Pancreas (tissue), 10 donors: ENCODE measurements around the gene FTCD. TPM values are rescaled to one million over a fixed set of nuclear protein-coding genes. Genes with fewer than 3 reads are reported as not detected.

Source experiments
- ATAC-seq, 4 donors: fragments of 200-7000 bp; cut with Tn5 transposase; one replicate each; pipeline versions ENCODE4 v1.8.0 to v1.9.1; 2020; ENCODE audit warnings: mild to moderate bottlenecking in 4 of 4, moderate library complexity in 4 of 4
- DNase-seq, 6 donors: peaks; one replicate each; pipeline ENCODE4 v3.0.0-alpha.2; 2020
- FAIRE-seq: peaks from 2 replicates; lab custom pipeline; 2012; peaks lifted over from hg19 to GRCh38; lab: Jason Lieb, UNC
- H3K27ac ChIP-seq, 4 donors: fragments of 200-600 bp; sonication (generic); 1 replicate in 3 of 4; 2 replicates in 1 of 4; pipeline versions ENCODE4 v1.5.0 to v1.8.0; 2020
- H3K27me3 ChIP-seq, 4 donors: fragments of 200-600 bp; one replicate each; pipeline ENCODE4 v1.8.0; 2021
- H3K36me3 ChIP-seq, 3 donors: fragments of 200-600 bp; sonication (generic) in 1 of 3; one replicate each; pipeline versions ENCODE4 v1.5.0 to v1.8.0; 2020 to 2021
- H3K4me1 ChIP-seq, 3 donors: fragments of 200-600 bp; one replicate each; pipeline ENCODE4 v1.8.0; 2021
- H3K4me3 ChIP-seq, 4 donors: fragments of 200-600 bp; sonication (generic) in 2 of 4; one replicate each; pipeline versions ENCODE4 v1.5.0 to v1.8.0; 2020 to 2021
- H3K9me3 ChIP-seq, 4 donors: fragments of 200-600 bp; one replicate each; pipeline ENCODE4 v1.8.0; 2021
- CTCF ChIP-seq, 4 donors: fragments of 200-600 bp; sonication (generic) in 3 of 4; IDR thresholded peaks; one replicate each; pipeline versions ENCODE4 v1.5.0 to v1.8.0; 2021; ENCODE audit warnings: antibody characterized with exemption in 4 of 4
- WGBS, 2 donors: extraction: QIAGEN DNeasy Blood & Tissue Kit; methylation state at CpG; one replicate each; pipeline ENCODE4 v1.1.7; 2013; 5-methylcytosine and 5-hydroxymethylcytosine counted together
- intact Hi-C, 3 donors: fragments of 100-400 bp; cut with DNase I; formaldehyde crosslinking; loops; one replicate each; pipeline versions ENCODE4 v1.11.1 to v1.14.2; 2022
- polyA plus RNA-seq, 2 donors: library from polyadenylated mRNA; stranded (reverse); fragments of 200-250 nt; gene quantifications; one replicate each; pipeline ENCODE4 v1.2.3, GENCODE V29; 2013
- total RNA-seq, 6 donors: library from RNA; stranded (reverse); fragmentation: NEBNext Ultra II Directional in 4 of 6; extraction: Animal tissue kit (Norgen Biotek cat#: 25700) in 4 of 6; gene quantifications; one replicate each; pipeline versions ENCODE4 v1.2.1 to v1.2.4, GENCODE V29; 2021 to 2023
- donor health status: healthy with polysubstance abuse.
- donor health status: DM: no; HTN: no; CAD: no; lungs with moderate emphysema.
- donor health status: DM: no; HTN: no; CAD: no.
- donor health status: control.
- donor health status: control.
- donor health status: Bipolar disorder and iron deficiency.
- donor health status: DM: yes; HTN: yes; CAD: no.
- donor health status: DM: no; HTN: no; CAD: no.
- donor health status: DM: no; HTN: no; CAD: no.
- donor health status: DM: yes; HTN: yes; CAD: no.

FTCD gene
- total and polyA plus RNA-seq, 8 donors: 0.31 to 14.0 (median 0.54) TPM

GRCh38 chr21:46189959-46190490 is 34.6 kb upstream of the FTCD start:
- DNase-seq (no peak), ATAC-seq (no peak), FAIRE-seq (no peak)
- Histone ChIP-seq H3K36me3 (peaks cover 0 to 16% (median 6%) of the 10 kb centered on the region in 3 donors), H3K9me3 (no peaks in the 10 kb centered on the region), H3K27ac (no peak overlapping the region), H3K27me3 (no peaks in the 10 kb centered on the region), H3K4me1 (no peaks in the 10 kb centered on the region), H3K4me3 (no peak overlapping the region)
- intact Hi-C loops: no loop called here
- no peak for TF ChIP-seq CTCF (IDR thresholded peaks at IDR 0.05)
- 94 to 96% methylated on average over 14 of the region's 14 CpGs for WGBS, 2 donors

GRCh38 chr21:46189213-46189958 is 34.0 kb upstream of the FTCD start:
- no peak overlapping the region for H3K4me3 ChIP-seq
- no peak for TF ChIP-seq CTCF (IDR thresholded peaks at IDR 0.05)
- DNase-seq (peak in 1 of 6 donors; percentile 49), FAIRE-seq (no peak), ATAC-seq (no peak)
- H3K27ac ChIP-seq: no peak overlapping the region
- H3K27me3 ChIP-seq: no peaks in the 10 kb centered on the region
- peaks cover 0 to 9% (median 6%) of the 10 kb centered on the region in 3 donors for H3K36me3 ChIP-seq
- H3K9me3 ChIP-seq: no peaks in the 10 kb centered on the region
- intact Hi-C loops: no loop called here
- no peaks in the 10 kb centered on the region for H3K4me1 ChIP-seq
- 76 to 85% methylated on average over 9 of the region's 9 CpGs for WGBS, 2 donors

GRCh38 chr21:46188226-46189212 is 33.1 kb upstream of the FTCD start:
- Histone ChIP-seq H3K36me3 (peaks cover 0 to under 1% (median 0%) of the 10 kb centered on the region in 3 donors), H3K27ac (no peak overlapping the region), H3K27me3 (no peaks in the 10 kb centered on the region), H3K4me1 (no peaks in the 10 kb centered on the region), H3K9me3 (no peaks in the 10 kb centered on the region), H3K4me3 (no peak overlapping the region)
- intact Hi-C loops: no loop called here
- no peak for DNase-seq
- no peak for FAIRE-seq
- ATAC-seq: no peak
- 68% methylated on average over 17 of the region's 17 CpGs for WGBS, 2 donors
- TF ChIP-seq CTCF (IDR thresholded peaks at IDR 0.05): no peak

- H3K36me3 ChIP-seq: no peaks in the 10 kb centered on the region
- no peak for DNase-seq
- 77 to 81% methylated on average over 7 of the region's 7 CpGs for WGBS, 2 donors
Measured at GRCh38 chr21:46187814-46188213, 32.4 kb upstream of the FTCD start.

More at GRCh38 chr21:46187814-46188213, 32.4 kb upstream of the FTCD start:
- FAIRE-seq (no peak), ATAC-seq (no peak)
- Histone ChIP-seq H3K9me3 (no peaks in the 10 kb centered on the region), H3K27me3 (no peaks in the 10 kb centered on the region), H3K4me3 (no peak overlapping the region), H3K4me1 (no peaks in the 10 kb centered on the region), H3K27ac (no peak overlapping the region)
- no peak for TF ChIP-seq CTCF (IDR thresholded peaks at IDR 0.05)
- intact Hi-C loops: no loop called here
